Endothelial cell of umbilical vein (primary cell): ENCODE results near the gene CENPN. TPM values are rescaled to one million over a fixed set of nuclear protein-coding genes. Genes with fewer than 3 reads are reported as not detected.

ENCODE experiments used
- BruUV-seq: library from RNA; stranded (reverse); fragments of 400-500 nt; replicated peaks from 2 replicates; lab custom pipeline; 2021; lab: Mats Ljungman, UMichigan
- CTCF ChIA-PET: fragments of 300-600, 350-600 bp; sonication (Branson Sonifier 250); formaldehyde crosslinking; loops from one replicate; lab custom pipeline; 2021; ENCODE audit warnings: antibody characterized with exemption, inconsistent platforms; lab: Charles Lee
- POLR2A ChIA-PET: fragments of 300-600, 350-600 bp; sonication (Branson Sonifier 250); formaldehyde crosslinking; loops from one replicate; lab custom pipeline; 2021; ENCODE audit warnings: antibody characterized with exemption, inconsistent platforms; lab: Charles Lee
- DNase-seq: peaks from one replicate; pipeline ENCODE4 v3.0.0-alpha.2; 2011; ENCODE audit warnings: low read depth, low spot score
- FAIRE-seq: peaks from 2 replicates; lab custom pipeline; 2011; peaks lifted over from hg19 to GRCh38; lab: Jason Lieb, UNC
- H2AFZ ChIP-seq: 2 replicates; pipeline ENCODE4 v1.6.0; 2012; ENCODE audit warnings: low read depth, low read length, control low read depth, inconsistent platforms
- H3K27ac ChIP-seq: 2 replicates; pipeline ENCODE4 v1.5.1; 2011; ENCODE audit warnings: low read depth, mild to moderate bottlenecking, control low read depth, low read length, moderate library complexity; ENCODE audit not compliant: insufficient read depth
- H3K27me3 ChIP-seq, 2 experiments: 2 replicates each; pipeline versions ENCODE4 v1.6.0 to v1.6.1; 2011; ENCODE audit warnings: low read length in 2 of 2, mixed read lengths in 1 of 2; ENCODE audit not compliant: control insufficient read depth in 2 of 2, insufficient read depth in 2 of 2
- H3K36me3 ChIP-seq, 2 experiments: 2 replicates in 1 of 2; 3 replicates in 1 of 2; pipeline ENCODE4 v1.5.1; 2011; ENCODE audit warnings: low read length in 2 of 2, mild to moderate bottlenecking in 1 of 2, moderate library complexity in 1 of 2; ENCODE audit not compliant: control insufficient read depth in 2 of 2, insufficient read depth in 2 of 2; ENCODE audit errors: extremely low read depth in 1 of 2
- H3K4me1 ChIP-seq: 3 replicates; pipeline ENCODE4 v1.5.1; 2011; ENCODE audit warnings: mild to moderate bottlenecking, low read length; ENCODE audit not compliant: control insufficient read depth, insufficient read depth; ENCODE audit errors: extremely low read depth
- H3K4me2 ChIP-seq: 2 replicates; pipeline ENCODE4 v1.6.1; 2011; ENCODE audit warnings: low read length, control low read depth, mixed read lengths; ENCODE audit not compliant: insufficient read depth
- H3K4me3 ChIP-seq, 3 experiments: fragments of 200-600 bp in 1 of 3; sonication (generic), shearing (Covaris generic) in 1 of 3; replicated peaks in 1 of 3; 2 replicates each; pipeline ENCODE4 v1.5.1; 2011 to 2016; ENCODE audit warnings: control low read depth in 3 of 3, low read length in 3 of 3, mild to moderate bottlenecking in 2 of 3, inconsistent platforms in 1 of 3, low read depth in 1 of 3, moderate library complexity in 1 of 3; ENCODE audit not compliant: insufficient read depth in 1 of 3
- H3K79me2 ChIP-seq: 2 replicates; pipeline ENCODE4 v1.6.0; 2012; ENCODE audit warnings: low read length, inconsistent platforms; ENCODE audit not compliant: control insufficient read depth, insufficient read depth
- H3K9ac ChIP-seq: replicated peaks from 2 replicates; pipeline ENCODE3; 2011; ENCODE audit warnings: low read length, control low read depth; ENCODE audit not compliant: insufficient read depth; ENCODE audit errors: extremely low read depth
- H3K9me1 ChIP-seq: replicated peaks from 3 replicates; pipeline ENCODE4 v1.6.0; 2011; ENCODE audit warnings: mild to moderate bottlenecking, low read length; ENCODE audit not compliant: control insufficient read depth, insufficient read depth; ENCODE audit errors: extremely low read depth
- H3K9me3 ChIP-seq: replicated peaks from 2 replicates; pipeline ENCODE4 v1.5.1; 2012; ENCODE audit warnings: low read length, inconsistent platforms; ENCODE audit not compliant: control insufficient read depth, insufficient read depth
- H4K20me1 ChIP-seq: replicated peaks from 2 replicates; pipeline ENCODE3; 2011; ENCODE audit warnings: mild to moderate bottlenecking, low read length; ENCODE audit not compliant: control insufficient read depth, insufficient read depth; ENCODE audit errors: extremely low read depth
- CTCF ChIP-seq, 2 donors: IDR thresholded peaks; 1 replicate in 1 of 2; 2 replicates in 1 of 2; pipeline ENCODE4 v1.5.1; 2011; ENCODE audit warnings: low read length in 2 of 2, mild to moderate bottlenecking in 2 of 2, moderate library complexity in 2 of 2, control low read depth in 1 of 2, inconsistent platforms in 1 of 2, low read depth in 1 of 2; ENCODE audit not compliant: insufficient read depth in 1 of 2; ENCODE audit errors: extremely low read depth in 1 of 2
- EZH2 ChIP-seq: IDR thresholded peaks from 2 replicates; pipeline ENCODE4 v1.6.1; 2012; ENCODE audit warnings: borderline replicate concordance, low read depth, mild to moderate bottlenecking, moderate library complexity, low read length, inconsistent platforms; ENCODE audit not compliant: severe bottlenecking
- FOS ChIP-seq: IDR thresholded peaks from 2 replicates; pipeline ENCODE4 v1.6.1; 2011; ENCODE audit warnings: mild to moderate bottlenecking, low read length, moderate library complexity, borderline replicate concordance; ENCODE audit not compliant: insufficient read depth
- GATA2 ChIP-seq: IDR thresholded peaks from 2 replicates; pipeline ENCODE4 v1.7.0; 2011; ENCODE audit warnings: low read depth, mild to moderate bottlenecking, moderate library complexity, mixed read lengths, low read length; ENCODE audit not compliant: insufficient read length, insufficient read depth
- JUN ChIP-seq: IDR thresholded peaks from 2 replicates; pipeline ENCODE4 v1.6.1; 2011; ENCODE audit warnings: borderline replicate concordance, low read depth; ENCODE audit not compliant: insufficient read length, insufficient read depth
- MAX ChIP-seq: IDR thresholded peaks from 2 replicates; pipeline ENCODE4 v1.6.1; 2011; ENCODE audit not compliant: insufficient read depth, insufficient read length
- POLR2A ChIP-seq: IDR thresholded peaks from 2 replicates; pipeline ENCODE4 v1.6.1; 2012; ENCODE audit warnings: low read depth, mild to moderate bottlenecking, control low read depth, low read length
- dilution Hi-C: fragments of 300-500 bp; cut with MboI; formaldehyde crosslinking; loops from one replicate; pipeline ENCODE4 v1.15.0; 2019; ENCODE audit warnings: low sequenced_read_pairs; ENCODE audit not compliant: extremely low pct_ligation_motif_present
- intact Hi-C: fragments of 100-400 bp; cut with micrococcal nuclease; formaldehyde crosslinking; loops from one replicate; pipeline ENCODE4 v1.10.0; 2022
- polyA plus RNA-seq, 4 experiments: library from polyadenylated mRNA; depleted of rRNA in 3 of 4; stranded (reverse) in 3 of 4; unstranded in 1 of 4; fragments of >200 nt; gene quantifications; 2 replicates each; pipeline versions ENCODE4 v1.2.1 to v1.2.3, GENCODE V29; 2011 to 2012; ENCODE audit warnings: missing spikeins in 1 of 4
- total RNA-seq: library from RNA; stranded (reverse); gene quantifications from 2 replicates; pipeline ENCODE4 v1.2.3, GENCODE V29; 2021

The CENPN gene
- total and polyA plus RNA-seq, 2 donors (not counting 3 experiments of a cell fraction or from before 2014, with no cell fraction given) = 17.6 to 52.4 TPM

DNA sequence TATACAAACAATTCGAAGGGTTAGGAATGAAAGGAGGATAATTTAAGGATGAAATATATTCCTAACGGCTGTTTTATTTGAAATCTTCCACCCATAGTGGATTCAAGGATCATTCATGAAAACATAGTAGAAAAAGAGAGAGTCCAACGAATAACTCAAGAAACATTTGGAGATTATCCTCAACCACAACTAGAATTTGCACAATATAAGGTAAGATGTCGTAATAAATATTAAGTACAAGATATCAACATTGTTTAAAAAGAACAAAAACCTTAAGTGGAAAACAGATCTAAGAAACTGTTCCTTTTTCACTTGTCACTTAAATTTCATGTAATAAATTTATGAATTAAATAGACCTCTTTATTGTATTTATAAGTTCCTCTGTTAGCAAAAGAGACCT lies 19.4 kb downstream of the CENPN start:
- FAIRE-seq = no peak
- CTCF ChIA-PET = interaction anchor here (0.6 kb wide), 1 partner anchor 9 kb away, joined by 3 read pairs; the partner anchor contains the start of gene ATMIN
- intact Hi-C loops = no loop called here

More for the DNA sequence above, 19.4 kb downstream of the CENPN start:
- no peaks in the 10 kb centered on the region for H3K79me2 ChIP-seq
- H3K4me2 ChIP-seq = no peak overlapping the region
- no peak overlapping the region for H3K4me3 ChIP-seq
- no peak for DNase-seq
- H3K27me3 ChIP-seq = no peaks in the 10 kb centered on the region
- dilution Hi-C loops = no loop called here
- BruUV-seq = no TSS peak
- H3K9me3 ChIP-seq = no peaks in the 10 kb centered on the region
- TF ChIP-seq JUN (no peak), GATA2 (no peak), MAX (no peak), POLR2A (no peak), EZH2 (no peak), FOS (no peak), CTCF (IDR thresholded peaks at IDR 0.05; ENCODE audit: extremely low read depth in 1 of 2, insufficient read depth in 1 of 2, low read depth in 1 of 2, low read length in 2 of 2) (no peak)
- H3K9me1 ChIP-seq = no peaks in the 10 kb centered on the region
- H2AFZ ChIP-seq = no peak overlapping the region
- H3K27ac ChIP-seq = no peak overlapping the region
- H3K4me1 ChIP-seq = no peaks in the 10 kb centered on the region
- POLR2A ChIA-PET = no interaction called here
- H3K36me3 ChIP-seq = peaks cover 0 to 18% of the 10 kb centered on the region in 2 experiments
- H4K20me1 ChIP-seq = no peaks in the 10 kb centered on the region
- H3K9ac ChIP-seq = no peak overlapping the region
